DOHH2 (cell line): ENCODE data around the gene MROH7.

Experiments
- CTCF ChIP-seq: fragments of 200-600 bp; sonication (generic); IDR thresholded peaks from one replicate; pipeline ENCODE4 v1.5.1; 2014; ENCODE audit warnings: antibody characterized with exemption, mild to moderate bottlenecking, low read depth, low read length; ENCODE audit not compliant: poor library complexity, severe bottlenecking
- EZH2phosphoT487 ChIP-seq: fragments of 200-600 bp; sonication (generic); IDR thresholded peaks from 2 replicates; pipeline ENCODE4 v1.6.1; 2017; ENCODE audit warnings: borderline replicate concordance, mild to moderate bottlenecking, antibody characterized with exemption, low read length, moderate library complexity, mixed read lengths

GRCh38 chr1:54681358-54681757, 39.8 kb downstream of the MROH7 start:
- TF ChIP-seq CTCF (no peak), EZH2phosphoT487 (no peak)
